ENCODE data around the gene CRTC1.

DNA sequence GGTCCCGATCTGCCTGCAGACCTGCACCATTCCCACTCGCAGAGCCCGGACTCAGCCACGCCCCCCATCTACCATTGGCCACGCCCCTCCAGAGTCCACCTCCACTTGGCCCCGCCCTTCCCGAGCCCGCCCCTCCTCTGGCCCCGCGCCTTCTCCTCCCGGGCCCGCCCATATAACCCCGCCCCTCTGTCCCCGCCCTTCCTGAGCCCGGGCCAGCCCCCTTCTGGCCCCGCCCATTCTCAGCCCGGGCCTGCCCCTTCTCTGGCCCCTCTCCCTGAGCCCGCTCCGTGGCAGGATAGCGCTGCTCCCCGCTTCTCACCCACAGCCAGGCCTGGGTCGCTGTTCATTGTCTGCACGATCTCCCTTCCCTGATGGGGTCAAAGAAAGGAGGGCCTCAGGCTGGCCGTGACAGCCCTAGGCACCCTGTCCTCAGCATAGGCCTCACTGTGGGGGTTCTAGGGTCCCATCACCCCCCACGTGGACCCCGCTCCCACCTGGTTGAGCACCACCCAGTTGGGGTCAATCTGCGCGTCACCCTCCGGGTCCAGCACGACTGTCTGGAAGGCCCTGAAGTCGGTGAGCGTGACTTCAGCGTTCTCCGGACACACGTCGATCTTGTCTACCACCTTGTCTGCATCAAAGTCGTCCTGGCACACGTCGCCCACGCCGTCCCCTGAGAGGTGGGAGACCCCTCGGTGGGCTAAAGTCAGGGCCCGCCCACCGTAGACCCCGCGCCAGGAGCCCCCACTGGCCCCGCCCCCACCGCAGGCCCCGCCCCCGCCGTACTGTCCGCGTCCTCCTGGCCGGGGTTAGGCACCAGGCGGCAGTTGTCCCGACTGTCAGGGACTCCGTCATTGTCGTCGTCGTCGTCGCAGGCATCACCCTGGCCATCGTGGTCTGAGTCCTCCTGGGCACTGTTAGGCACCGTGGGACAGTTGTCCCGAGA is 102.0 kb downstream of the CRTC1 start:
- TF ChIP-seq, protein P1, sequence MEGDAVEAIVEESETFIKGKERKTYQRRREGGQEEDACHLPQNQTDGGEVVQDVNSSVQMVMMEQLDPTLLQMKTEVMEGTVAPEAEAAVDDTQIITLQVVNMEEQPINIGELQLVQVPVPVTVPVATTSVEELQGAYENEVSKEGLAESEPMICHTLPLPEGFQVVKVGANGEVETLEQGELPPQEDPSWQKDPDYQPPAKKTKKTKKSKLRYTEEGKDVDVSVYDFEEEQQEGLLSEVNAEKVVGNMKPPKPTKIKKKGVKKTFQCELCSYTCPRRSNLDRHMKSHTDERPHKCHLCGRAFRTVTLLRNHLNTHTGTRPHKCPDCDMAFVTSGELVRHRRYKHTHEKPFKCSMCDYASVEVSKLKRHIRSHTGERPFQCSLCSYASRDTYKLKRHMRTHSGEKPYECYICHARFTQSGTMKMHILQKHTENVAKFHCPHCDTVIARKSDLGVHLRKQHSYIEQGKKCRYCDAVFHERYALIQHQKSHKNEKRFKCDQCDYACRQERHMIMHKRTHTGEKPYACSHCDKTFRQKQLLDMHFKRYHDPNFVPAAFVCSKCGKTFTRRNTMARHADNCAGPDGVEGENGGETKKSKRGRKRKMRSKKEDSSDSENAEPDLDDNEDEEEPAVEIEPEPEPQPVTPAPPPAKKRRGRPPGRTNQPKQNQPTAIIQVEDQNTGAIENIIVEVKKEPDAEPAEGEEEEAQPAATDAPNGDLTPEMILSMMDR (IDR thresholded peaks at IDR 0.05; ENCODE audit: low read depth, low read length, poor library complexity, severe bottlenecking), result no peak
- no peak for TF ChIP-seq EZH2phosphoT487 (IDR thresholded peaks at IDR 0.05; ENCODE audit: borderline replicate concordance, low read length)

All from DOHH2 (cell line).